Activated CD4-positive, CD25-positive, alpha-beta regulatory T cell treated with anti-CD3 and anti-CD28 coated beads, Interleukin-2, amount 50 U/mL, for 16 hours (primary cell): ENCODE data around the gene MPP7.

Experiments used
- DNase-seq: peaks from one replicate; pipeline ENCODE4 v3.0.0-alpha.2; 2020; ENCODE audit warnings: low read depth, low spot score

Gene MPP7

DNA sequence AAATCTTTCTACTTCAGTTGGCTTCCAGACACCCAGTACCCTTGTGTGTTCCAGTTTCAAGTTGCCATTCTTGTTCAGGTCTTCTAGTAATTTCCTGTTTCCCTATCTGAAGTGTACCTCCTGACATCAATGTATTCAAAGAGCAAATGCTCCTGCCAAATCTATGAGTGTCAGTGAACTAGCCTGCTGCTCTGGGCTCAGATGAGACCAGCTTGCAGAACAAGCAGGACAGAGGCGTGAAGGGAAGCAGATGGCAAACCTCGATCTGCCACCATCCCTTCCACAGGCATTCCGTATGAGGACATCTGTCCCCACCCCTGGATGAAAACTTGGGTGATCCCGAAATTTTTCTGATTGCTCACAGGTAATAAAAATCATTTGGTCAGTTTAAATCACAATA is 4.4 kb upstream of the MPP7 start:
- no peak for DNase-seq

GRCh38 chr10:28305553-28305952 is 2.7 kb upstream of the MPP7 start:
- DNase-seq: no peak

GRCh38 chr10:28304032-28304571 is 1.2 kb upstream of the MPP7 start:
- no peak for DNase-seq

DNA sequence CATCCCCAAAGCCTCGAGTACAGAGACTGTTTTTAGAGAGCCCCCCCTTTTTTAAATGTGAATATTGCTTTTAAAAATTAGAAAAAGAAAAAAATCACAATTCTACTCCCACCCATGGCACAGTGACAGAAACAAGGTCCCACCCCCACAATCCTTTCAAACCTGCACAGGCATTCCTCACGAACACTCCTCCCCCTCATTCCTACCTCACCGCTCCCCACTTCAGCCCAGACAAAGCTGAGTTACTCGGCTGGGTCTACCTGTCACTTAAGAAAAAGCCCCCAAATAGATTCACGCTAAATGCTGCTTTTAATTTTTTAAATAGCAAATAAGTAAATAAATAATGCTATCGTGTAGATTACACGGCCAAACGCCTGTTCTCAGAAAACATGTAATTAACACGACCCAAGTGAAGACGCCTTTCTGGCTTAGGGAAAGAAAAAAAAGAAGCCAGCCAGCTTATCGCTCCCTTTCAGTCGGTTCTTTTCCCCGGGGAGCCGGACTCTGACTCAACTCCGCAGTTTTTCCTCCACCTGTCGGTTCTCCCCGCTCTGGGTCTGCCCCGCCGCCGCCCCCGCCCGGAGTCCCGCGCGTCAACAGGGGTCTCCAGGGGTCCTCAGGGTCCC is 739 bp downstream of the MPP7 start:
- DNase-seq: no peak

GRCh38 chr10:28300027-28300426 is 2.8 kb downstream of the MPP7 start:
- no peak for DNase-seq

DNA sequence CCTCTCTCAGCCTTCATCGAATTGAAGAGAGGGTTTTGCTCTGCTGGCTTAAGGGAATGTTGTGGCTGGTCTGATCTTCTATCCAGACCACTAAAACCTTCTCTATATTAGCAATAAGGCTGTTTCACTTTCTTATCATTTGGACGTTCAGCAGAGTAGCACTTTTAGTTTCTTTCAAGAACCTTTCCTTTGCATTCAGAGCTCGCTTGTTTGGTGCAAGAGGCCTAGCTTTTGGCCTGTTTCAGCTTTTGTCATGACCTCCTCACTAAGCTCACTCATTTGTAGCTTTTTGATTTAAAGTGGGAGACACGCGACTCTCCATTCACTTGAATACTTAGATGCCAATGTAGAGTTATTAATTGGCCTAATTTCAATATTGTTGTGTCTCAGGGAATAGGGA is 3.9 kb downstream of the MPP7 start:
- DNase-seq: no peak

DNA sequence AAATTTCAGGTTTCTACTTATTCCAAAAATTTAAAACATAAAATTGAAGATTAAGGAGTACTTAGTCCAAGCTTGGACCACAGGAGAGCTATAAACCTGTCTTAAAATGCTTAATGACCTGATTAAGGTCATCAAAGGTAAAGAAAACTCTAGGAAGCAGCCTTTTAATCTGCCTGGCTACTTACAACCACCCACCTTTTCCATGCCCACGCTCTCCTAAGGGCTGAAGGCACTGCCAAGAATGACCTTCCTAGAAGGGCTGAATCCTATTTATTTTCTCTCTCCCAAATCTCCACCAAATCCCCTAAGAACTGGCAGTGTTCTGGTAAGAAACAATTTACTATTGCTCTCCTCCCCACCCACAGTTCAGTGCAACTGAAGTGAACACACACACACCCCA is 6.8 kb downstream of the MPP7 start:
- DNase-seq: no peak

DNA sequence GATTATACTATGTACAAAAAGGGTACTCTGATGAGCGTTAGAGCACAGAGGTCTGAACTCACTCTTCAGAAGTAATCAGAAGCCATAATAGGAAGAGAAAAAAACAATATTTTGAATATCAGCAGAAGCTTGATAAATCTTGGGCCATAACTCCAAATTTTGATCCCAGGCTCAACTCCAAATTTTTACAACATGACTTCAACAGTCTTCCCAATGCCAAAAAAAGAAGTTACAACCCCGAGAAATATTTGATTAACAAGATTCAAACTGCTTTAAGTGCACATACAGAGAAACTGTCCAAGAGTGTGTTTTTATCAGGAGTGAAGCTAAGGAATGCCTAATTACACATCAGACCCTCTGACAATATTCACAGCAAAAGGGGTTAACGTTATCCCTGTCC is 7.5 kb downstream of the MPP7 start:
- DNase-seq: no peak

GRCh38 chr10:28294809-28295208 is 8.1 kb downstream of the MPP7 start:
- DNase-seq: no peak

DNA sequence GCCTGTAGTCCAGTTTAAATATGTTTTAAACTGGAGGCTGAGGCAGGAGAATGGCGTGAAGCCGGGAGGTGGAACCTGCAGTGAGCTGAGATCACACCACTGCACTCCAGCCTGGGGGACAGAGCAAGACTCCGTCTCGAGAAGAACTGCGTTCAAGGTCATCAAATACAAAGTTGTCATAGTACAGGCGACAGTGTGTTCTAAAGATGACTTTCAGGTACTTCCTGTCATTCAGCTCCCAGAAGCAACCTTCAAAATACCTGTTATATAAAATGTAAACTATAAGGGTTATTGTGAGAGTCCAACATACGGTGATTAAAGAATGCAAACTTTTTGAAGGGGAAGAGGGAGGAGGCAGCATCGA is 8.7 kb downstream of the MPP7 start:
- DNase-seq: no peak

DNA sequence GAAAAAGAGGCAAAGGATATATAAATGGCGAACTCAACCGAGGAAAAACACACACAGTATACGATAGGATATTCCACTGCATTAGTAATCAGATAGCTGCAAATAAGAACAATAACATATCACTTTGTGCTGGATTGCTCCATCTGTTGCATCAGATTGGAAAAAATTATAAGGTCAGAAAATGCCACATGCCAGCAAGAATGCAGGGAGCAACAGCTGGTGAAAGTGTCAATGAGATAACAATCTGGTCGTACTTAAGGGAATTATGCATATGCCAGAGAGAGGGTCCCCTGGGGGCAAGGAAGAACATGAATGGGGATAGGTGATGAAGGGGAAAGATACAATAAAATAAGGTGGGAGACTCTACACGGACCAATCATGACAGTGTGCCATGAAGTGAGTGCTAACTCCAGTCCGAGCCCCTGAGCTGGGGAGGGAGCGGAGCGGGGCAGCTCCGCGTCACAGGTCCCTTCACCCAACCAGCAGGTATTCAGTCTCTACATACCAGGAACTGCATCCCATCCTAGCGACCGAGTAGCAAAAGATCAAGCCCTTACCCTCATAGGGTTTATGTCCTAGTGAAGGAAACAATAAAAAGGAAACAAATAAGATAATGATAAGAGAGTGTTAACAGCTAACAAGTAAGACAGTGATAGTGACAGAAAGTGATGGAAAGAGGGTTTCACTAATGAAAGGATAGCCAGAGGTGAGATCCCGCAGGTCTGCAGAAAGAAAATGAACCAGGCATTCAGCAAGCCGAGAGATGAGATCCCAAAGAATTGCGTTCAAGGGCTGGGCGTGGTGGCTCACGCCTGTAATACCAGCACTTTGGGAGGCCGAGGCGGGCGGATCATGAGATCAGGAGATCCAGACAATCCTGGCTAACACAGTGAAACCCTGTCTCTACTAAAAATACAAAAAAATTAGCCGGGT is 9.4 kb downstream of the MPP7 start:
- no peak for DNase-seq

- DNase-seq: no peak
Measured at GRCh38 chr10:28291881-28292297, 11.0 kb downstream of the MPP7 start.

- no peak for DNase-seq
Measured at GRCh38 chr10:28285816-28286215, 17.0 kb downstream of the MPP7 start.

DNA sequence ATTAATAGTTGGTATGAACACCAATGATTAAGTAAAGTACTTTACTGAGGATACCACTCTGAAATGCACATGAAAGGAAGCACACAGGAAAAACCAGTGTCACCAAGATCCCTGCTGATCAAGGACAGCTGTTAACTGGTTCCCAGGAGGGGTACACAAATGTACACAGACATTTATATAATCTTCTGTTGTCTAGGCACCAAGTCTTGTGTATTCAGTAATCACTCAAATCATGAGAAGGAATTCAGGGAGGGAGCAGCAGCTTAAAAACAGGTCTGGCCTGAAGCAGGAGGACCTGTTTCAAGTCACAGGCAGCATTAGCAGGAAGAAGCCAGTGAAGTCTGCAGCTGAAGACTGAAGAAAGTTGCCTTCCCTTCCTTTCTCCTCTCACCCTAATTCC is 18.7 kb downstream of the MPP7 start:
- no peak for DNase-seq

GRCh38 chr10:28283251-28283650 is 19.6 kb downstream of the MPP7 start:
- no peak for DNase-seq

DNA sequence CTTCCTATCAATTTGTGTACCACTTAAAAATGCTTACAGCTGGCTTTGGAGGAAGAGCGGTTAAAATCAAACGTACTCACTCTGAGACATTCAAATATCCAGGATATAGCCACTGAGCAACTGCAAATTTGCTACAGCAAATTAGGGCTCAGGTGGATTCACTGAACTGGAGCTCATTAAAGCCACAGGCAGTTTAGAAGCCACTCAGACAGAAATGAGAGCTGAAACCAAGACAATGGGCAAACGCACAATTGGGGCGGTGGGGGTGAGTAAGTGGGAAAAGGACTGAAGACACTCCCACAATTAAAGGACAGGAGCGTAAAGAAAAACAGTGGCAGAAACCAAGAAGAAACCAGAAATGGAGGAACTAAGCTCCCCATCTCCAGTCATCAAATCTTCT is 20.5 kb downstream of the MPP7 start:
- no peak for DNase-seq

DNA sequence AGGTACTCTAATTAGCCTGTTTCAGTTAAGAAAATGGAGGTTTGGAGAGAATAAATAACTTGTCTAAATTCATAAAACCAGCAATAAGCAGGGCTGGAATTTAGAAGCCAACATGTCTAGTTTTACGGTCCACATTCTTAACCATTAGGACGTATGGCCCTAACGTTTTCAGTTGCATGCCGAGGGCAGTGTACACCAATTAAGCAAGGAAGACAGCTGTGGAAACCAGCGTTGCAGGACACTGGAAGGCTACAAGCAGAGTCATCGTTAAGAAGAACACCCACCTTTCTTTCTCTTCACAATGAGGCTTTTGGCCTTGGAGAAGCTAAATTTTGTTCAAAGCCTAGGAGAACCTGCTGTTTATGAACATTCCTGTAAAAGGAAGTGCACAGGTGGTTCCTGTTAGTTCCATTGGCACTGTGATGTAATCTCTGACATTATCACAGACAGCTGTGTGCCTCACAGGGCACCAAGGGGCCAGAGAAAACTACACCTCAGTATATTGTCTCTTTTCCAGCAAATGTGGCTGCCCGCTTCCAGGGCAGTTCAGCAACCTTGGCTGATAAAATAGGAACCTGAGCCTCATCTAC is 21.0 kb downstream of the MPP7 start:
- no peak for DNase-seq

- no peak for DNase-seq
Measured at GRCh38 chr10:28280652-28281051, 22.2 kb downstream of the MPP7 start.

DNA sequence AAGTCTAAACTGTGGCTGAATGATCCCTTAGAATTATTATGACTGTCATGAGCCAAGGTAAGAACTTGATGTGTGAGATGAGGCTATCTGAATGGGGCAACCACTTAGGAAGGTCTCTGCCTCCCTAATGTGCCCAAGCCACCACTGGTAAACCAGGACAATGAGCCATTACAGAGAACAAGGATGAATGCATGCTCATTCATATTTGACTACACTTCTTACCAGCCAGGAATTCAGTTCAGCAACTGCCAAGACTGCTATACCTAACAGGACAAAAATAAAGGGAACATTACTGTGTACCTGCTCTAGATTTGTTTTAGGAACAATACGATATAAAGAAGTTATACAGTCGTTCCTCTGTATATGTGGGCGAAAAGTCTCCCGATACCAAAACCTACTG is 23.0 kb downstream of the MPP7 start:
- DNase-seq: no peak

DNA sequence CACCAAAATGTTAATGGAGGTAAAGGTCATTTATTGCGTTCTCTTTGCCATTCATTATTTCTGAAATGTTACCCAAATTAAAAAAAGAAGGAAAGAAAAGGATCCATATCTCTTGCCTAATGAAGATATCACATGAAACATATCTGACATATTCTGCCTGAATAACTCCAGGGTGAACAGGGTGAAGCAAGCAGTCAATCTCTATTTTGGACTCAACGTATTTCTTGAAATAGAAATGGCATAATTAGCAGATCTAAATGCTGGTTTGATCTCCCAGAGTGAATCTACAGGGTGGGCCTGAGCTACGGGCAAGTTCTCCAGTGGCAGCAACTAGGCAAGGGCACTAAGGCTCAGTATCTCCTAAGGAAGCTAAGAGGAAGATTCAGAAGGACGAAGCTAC is 24.0 kb downstream of the MPP7 start:
- no peak for DNase-seq

GRCh38 chr10:28276384-28276783 is 26.5 kb downstream of the MPP7 start:
- DNase-seq: no peak

- no peak for DNase-seq
Measured at GRCh38 chr10:28274475-28274874, 28.4 kb downstream of the MPP7 start.

GRCh38 chr10:28273343-28273742 is 29.5 kb downstream of the MPP7 start:
- no peak for DNase-seq
